Measurements from ENCODE around the gene HTN1.
"Not testable (repeated sequence)": the region's sequence is repeated elsewhere in the genome, so short reads cannot be mapped to it uniquely, and the experiment has no call there.

GRCh38 chr4:70056534-70056933 is 6.3 kb downstream of the HTN1 start:
- TF ChIP-seq POLR2A, CTCF, POLR2AphosphoS5 (IDR thresholded peaks at IDR 0.05): not testable (repeated sequence)

All from sigmoid colon (tissue), 4 donors.